Measurements from ENCODE around the gene ALDH7A1. TPM values are rescaled to one million over a fixed set of nuclear protein-coding genes. Genes with fewer than 3 reads are reported as not detected.

The ALDH7A1 gene
- total RNA-seq, 1 donor from 2014 or later: 35.6 TPM

Other genes starting within 250 kb of the ALDH7A1 start
- gene GRAMD2B, start 171.8 kb downstream of the ALDH7A1 start, total RNA-seq: 6.7 and 12.3 TPM in 2 replicates
- 27.1 and 43.6 TPM in 2 replicates for gene PHAX, start 5.7 kb upstream of the ALDH7A1 start, total RNA-seq
- 34.9 and 41.4 TPM in 2 replicates for gene LMNB1, start 181.9 kb upstream of the ALDH7A1 start, total RNA-seq

Data from glomerular endothelial cell (primary cell).